ENCODE data around the gene ESAM. TPM values are rescaled to one million over a fixed set of nuclear protein-coding genes. Genes with fewer than 3 reads are reported as not detected.

The ESAM gene
- total RNA-seq, 2 experiments from 2014 or later, result 0.39 to 0.53 TPM

- ATAC-seq, result no peak
- Mint-ChIP-seq H3K9me3 (ENCODE audit: low read depth) (no peaks in the 10 kb centered on the region), H3K4me3 (no peak overlapping the region), H3K27me3 (peaks cover 5% of the 10 kb centered on the region), H3K4me1 (peaks cover 9% of the 10 kb centered on the region), H3K27ac (no peak overlapping the region), H3K36me3 (ENCODE audit: low read depth) (no peaks in the 10 kb centered on the region)
- POLR2A ChIA-PET, result no interaction called here
- intact Hi-C loops (cut with DNase I, micrococcal nuclease), result no loop called here
- no peak for DNase-seq
- CTCF ChIA-PET, result interaction anchor here (1.5 kb wide), 1 partner anchor 27 kb away, joined by 4 read pairs; no protein-coding TSS in a partner anchor
Measured at GRCh38 chr11:124728134-124728533, 34.0 kb downstream of the ESAM start.

GRCh38 chr11:124727474-124727873, 34.6 kb downstream of the ESAM start:
- intact Hi-C loops (cut with DNase I, micrococcal nuclease), result no loop called here
- DNase-seq, result no peak
- Mint-ChIP-seq H3K27ac (no peak overlapping the region), H3K27me3 (peaks cover 12% of the 10 kb centered on the region), H3K4me1 (peaks cover 13% of the 10 kb centered on the region), H3K36me3 (ENCODE audit: low read depth) (no peaks in the 10 kb centered on the region), H3K9me3 (ENCODE audit: low read depth) (no peaks in the 10 kb centered on the region), H3K4me3 (no peak overlapping the region)
- POLR2A ChIA-PET, result no interaction called here
- CTCF ChIA-PET, result interaction anchor here (1.5 kb wide), 1 partner anchor 28 kb away, joined by 4 read pairs; no protein-coding TSS in a partner anchor
- ATAC-seq, result no peak

- H3K9me3 Mint-ChIP-seq (ENCODE audit: low read depth), result no peaks in the 10 kb centered on the region
- no peak overlapping the region for H3K4me3 Mint-ChIP-seq
- H3K4me1 Mint-ChIP-seq, result peaks cover 13% of the 10 kb centered on the region
- POLR2A ChIA-PET, result no interaction called here
- ATAC-seq (no peak), DNase-seq (no peak)
- H3K27ac Mint-ChIP-seq, result no peak overlapping the region
- intact Hi-C loops (cut with DNase I, micrococcal nuclease), result no loop called here
- CTCF ChIA-PET, result no interaction called here
- H3K36me3 Mint-ChIP-seq (ENCODE audit: low read depth), result no peaks in the 10 kb centered on the region
- H3K27me3 Mint-ChIP-seq, result peaks cover 12% of the 10 kb centered on the region
Measured at GRCh38 chr11:124725719-124726105, 36.4 kb downstream of the ESAM start.

GRCh38 chr11:124724979-124725718, 36.9 kb downstream of the ESAM start:
- intact Hi-C loops (cut with DNase I, micrococcal nuclease), result no loop called here
- CTCF ChIA-PET, result interaction anchor here (0.7 to 1.0 kb wide), 2 partner anchors 31 to 46 kb away, joined by 3 read pairs; no protein-coding TSS in a partner anchor
- Mint-ChIP-seq H3K9me3 (ENCODE audit: low read depth) (no peaks in the 10 kb centered on the region), H3K27me3 (peaks cover 12% of the 10 kb centered on the region), H3K36me3 (ENCODE audit: low read depth) (no peaks in the 10 kb centered on the region), H3K4me3 (no peak overlapping the region), H3K27ac (no peak overlapping the region), H3K4me1 (peaks cover 13% of the 10 kb centered on the region)
- POLR2A ChIA-PET, result no interaction called here
- ATAC-seq, result no peak
- no peak for DNase-seq

GRCh38 chr11:124722176-124722575, 39.9 kb downstream of the ESAM start:
- H3K36me3 Mint-ChIP-seq (ENCODE audit: low read depth), result no peaks in the 10 kb centered on the region
- intact Hi-C loops (cut with DNase I, micrococcal nuclease), result no loop called here
- peaks cover 21% of the 10 kb centered on the region for H3K27me3 Mint-ChIP-seq
- ChIA-PET POLR2A (no interaction called here), CTCF (no interaction called here)
- H3K4me3 Mint-ChIP-seq, result no peak overlapping the region
- H3K9me3 Mint-ChIP-seq (ENCODE audit: low read depth), result no peaks in the 10 kb centered on the region
- ATAC-seq (no peak), DNase-seq (no peak)
- H3K4me1 Mint-ChIP-seq, result peaks cover 23% of the 10 kb centered on the region
- no peak overlapping the region for H3K27ac Mint-ChIP-seq

GRCh38 chr11:124719534-124719933, 42.6 kb downstream of the ESAM start:
- ATAC-seq (no peak), DNase-seq (no peak)
- H3K27ac Mint-ChIP-seq, result no peak overlapping the region
- no peak overlapping the region for H3K4me3 Mint-ChIP-seq
- POLR2A ChIA-PET, result no interaction called here
- H3K4me1 Mint-ChIP-seq, result peaks cover 13% of the 10 kb centered on the region
- H3K27me3 Mint-ChIP-seq, result peaks cover 30% of the 10 kb centered on the region
- CTCF ChIA-PET, result interaction anchor here (1.2 to 1.6 kb wide), 2 partner anchors 22 to 146 kb away, joined by 3 to 4 read pairs; partner anchors contain the start of gene ROBO3
- H3K36me3 Mint-ChIP-seq (ENCODE audit: low read depth), result peaks cover 2% of the 10 kb centered on the region
- no peaks in the 10 kb centered on the region for H3K9me3 Mint-ChIP-seq (ENCODE audit: low read depth)
- intact Hi-C loops (cut with DNase I, micrococcal nuclease), result no loop called here

GRCh38 chr11:124718801-124719200, 43.3 kb downstream of the ESAM start:
- ChIA-PET CTCF (no interaction called here), POLR2A (no interaction called here)
- Mint-ChIP-seq H3K36me3 (ENCODE audit: low read depth) (peaks cover 2% of the 10 kb centered on the region), H3K4me1 (peaks cover 13% of the 10 kb centered on the region), H3K27ac (no peak overlapping the region), H3K9me3 (ENCODE audit: low read depth) (no peaks in the 10 kb centered on the region), H3K27me3 (peaks cover 32% of the 10 kb centered on the region), H3K4me3 (no peak overlapping the region)
- ATAC-seq (no peak), DNase-seq (no peak)
- intact Hi-C loops (cut with DNase I, micrococcal nuclease), result no loop called here

GRCh38 chr11:124717786-124718651, 44.1 kb downstream of the ESAM start:
- peaks cover 31% of the 10 kb centered on the region for H3K27me3 Mint-ChIP-seq
- CTCF ChIA-PET, result interaction anchor here (0.6 to 1.1 kb wide), 3 partner anchors 13 to 129 kb away, joined by 3 read pairs; no protein-coding TSS in a partner anchor
- POLR2A ChIA-PET, result no interaction called here
- peak; percentile 55 for ATAC-seq
- H3K4me1 Mint-ChIP-seq, result peaks cover 13% of the 10 kb centered on the region
- H3K9me3 Mint-ChIP-seq (ENCODE audit: low read depth), result no peaks in the 10 kb centered on the region
- peak; percentile 38 for DNase-seq
- no peak overlapping the region for H3K27ac Mint-ChIP-seq
- peak overlapping the region; percentile 51 for H3K4me3 Mint-ChIP-seq
- peaks cover 2% of the 10 kb centered on the region for H3K36me3 Mint-ChIP-seq (ENCODE audit: low read depth)
- intact Hi-C loops (cut with DNase I, micrococcal nuclease), result no loop called here

- Mint-ChIP-seq H3K36me3 (ENCODE audit: low read depth) (peaks cover 2% of the 10 kb centered on the region), H3K9me3 (ENCODE audit: low read depth) (no peaks in the 10 kb centered on the region), H3K27me3 (peaks cover 26% of the 10 kb centered on the region), H3K4me1 (peaks cover 9% of the 10 kb centered on the region), H3K27ac (no peak overlapping the region), H3K4me3 (peak overlapping the region; percentile 51)
- ATAC-seq (no peak), DNase-seq (no peak)
- intact Hi-C loops (cut with DNase I, micrococcal nuclease), result no loop called here
- POLR2A ChIA-PET, result no interaction called here
- CTCF ChIA-PET, result interaction anchor here (0.6 to 1.1 kb wide), 3 partner anchors 14 to 129 kb away, joined by 3 read pairs; no protein-coding TSS in a partner anchor
Measured at GRCh38 chr11:124717421-124717785, 44.7 kb downstream of the ESAM start.

GRCh38 chr11:124716591-124716990, 45.5 kb downstream of the ESAM start:
- Mint-ChIP-seq H3K27me3 (peaks cover 26% of the 10 kb centered on the region), H3K36me3 (ENCODE audit: low read depth) (peaks cover 2% of the 10 kb centered on the region), H3K9me3 (ENCODE audit: low read depth) (no peaks in the 10 kb centered on the region), H3K4me3 (no peak overlapping the region), H3K4me1 (peaks cover 9% of the 10 kb centered on the region), H3K27ac (no peak overlapping the region)
- DNase-seq (no peak), ATAC-seq (no peak)
- intact Hi-C loops (cut with DNase I, micrococcal nuclease), result no loop called here
- ChIA-PET CTCF (no interaction called here), POLR2A (no interaction called here)

GRCh38 chr11:124712392-124712791, 49.7 kb downstream of the ESAM start:
- Mint-ChIP-seq H3K36me3 (ENCODE audit: low read depth) (peaks cover 5% of the 10 kb centered on the region), H3K9me3 (ENCODE audit: low read depth) (peaks cover 5% of the 10 kb centered on the region), H3K27me3 (peaks cover 21% of the 10 kb centered on the region), H3K4me3 (no peak overlapping the region), H3K27ac (no peak overlapping the region), H3K4me1 (peaks cover 1% of the 10 kb centered on the region)
- ATAC-seq (no peak), DNase-seq (no peak)
- CTCF ChIA-PET, result no interaction called here
- POLR2A ChIA-PET, result no interaction called here
- intact Hi-C loops (cut with DNase I, micrococcal nuclease), result no loop called here

GRCh38 chr11:124707829-124708228, 54.3 kb downstream of the ESAM start:
- peaks cover 3% of the 10 kb centered on the region for H3K27me3 Mint-ChIP-seq
- H3K36me3 Mint-ChIP-seq (ENCODE audit: low read depth), result peaks cover 3% of the 10 kb centered on the region
- H3K4me3 Mint-ChIP-seq, result no peak overlapping the region
- DNase-seq, result no peak
- peaks cover 5% of the 10 kb centered on the region for H3K9me3 Mint-ChIP-seq (ENCODE audit: low read depth)
- H3K27ac Mint-ChIP-seq, result no peak overlapping the region
- no peak for ATAC-seq
- POLR2A ChIA-PET, result no interaction called here
- H3K4me1 Mint-ChIP-seq, result no peaks in the 10 kb centered on the region
- intact Hi-C loops (cut with DNase I, micrococcal nuclease), result no loop called here
- CTCF ChIA-PET, result no interaction called here

All from activated CD4-positive, alpha-beta T cell treated with anti-CD3 and anti-CD28 coated beads for 36 hours (primary cell).